Fibroblast of lung (primary cell): ENCODE data around the gene CA6. TPM values are rescaled to one million over a fixed set of nuclear protein-coding genes. Genes with fewer than 3 reads are reported as not detected.

Source experiments
- DNase-seq, 2 donors: peaks; one replicate each; pipeline versions ENCODE4 v3.0.0 to v3.0.0-alpha.2; 2010; ENCODE audit warnings: low read depth in 2 of 2
- H2AFZ ChIP-seq: 2 replicates; pipeline ENCODE4 v1.5.1; 2012; ENCODE audit warnings: low read length, control low read depth, inconsistent platforms
- H3K27ac ChIP-seq: 2 replicates; pipeline ENCODE4 v1.5.1; 2011; ENCODE audit warnings: low read length, control low read depth; ENCODE audit not compliant: insufficient read depth
- H3K27me3 ChIP-seq: 2 replicates; pipeline ENCODE4 v1.5.1; 2011; ENCODE audit warnings: mild to moderate bottlenecking, low read length; ENCODE audit not compliant: control insufficient read depth, insufficient read depth
- H3K36me3 ChIP-seq: 2 replicates; pipeline ENCODE4 v1.5.1; 2011; ENCODE audit warnings: low read length; ENCODE audit not compliant: control insufficient read depth, insufficient read depth
- H3K4me1 ChIP-seq: 2 replicates; pipeline ENCODE4 v1.5.1; 2011; ENCODE audit warnings: low read length; ENCODE audit not compliant: control insufficient read depth, insufficient read depth; ENCODE audit errors: extremely low read depth
- H3K4me2 ChIP-seq: 2 replicates; pipeline ENCODE4 v1.5.1; 2011; ENCODE audit warnings: low read length, control low read depth; ENCODE audit not compliant: insufficient read depth; ENCODE audit errors: extremely low read depth
- H3K4me3 ChIP-seq, 4 experiments: fragments of 200-600 bp in 1 of 4; sonication (generic) in 1 of 4; replicated peaks in 1 of 4; 2 replicates each; pipeline ENCODE4 v1.5.1; 2011 to 2016; ENCODE audit warnings: low read length in 4 of 4, low read depth in 3 of 4, mild to moderate bottlenecking in 3 of 4, control low read depth in 2 of 4, inconsistent platforms in 1 of 4, mixed read lengths in 1 of 4; ENCODE audit not compliant: insufficient read depth in 1 of 4; ENCODE audit errors: control extremely low read depth in 1 of 4
- H3K79me2 ChIP-seq: 2 replicates; pipeline ENCODE4 v1.5.1; 2012; ENCODE audit warnings: mild to moderate bottlenecking, low read length, inconsistent platforms; ENCODE audit not compliant: control insufficient read depth, insufficient read depth
- H3K9ac ChIP-seq: 2 replicates; pipeline ENCODE4 v1.5.1; 2011; ENCODE audit warnings: mild to moderate bottlenecking, low read length, control low read depth; ENCODE audit not compliant: insufficient read depth
- H3K9me3 ChIP-seq: 2 replicates; pipeline ENCODE4 v1.5.1; 2012; ENCODE audit warnings: low read depth, low read length; ENCODE audit not compliant: control insufficient read depth, insufficient read depth
- H4K20me1 ChIP-seq: 2 replicates; pipeline ENCODE4 v1.5.1; 2011; ENCODE audit warnings: low read length; ENCODE audit not compliant: control insufficient read depth, insufficient read depth; ENCODE audit errors: extremely low read depth
- CTCF ChIP-seq, 2 donors: IDR thresholded peaks in 1 of 2; conservative IDR thresholded peaks in 1 of 2; 1 replicate in 1 of 2; 2 replicates in 1 of 2; pipeline ENCODE4 v1.5.1; 2011 to 2012; ENCODE audit warnings: low read length in 2 of 2, control low read depth in 1 of 2, inconsistent platforms in 1 of 2, low read depth in 1 of 2, mild to moderate bottlenecking in 1 of 2
- EZH2 ChIP-seq: IDR thresholded peaks from 2 replicates; pipeline ENCODE4 v1.5.1; 2012; ENCODE audit warnings: low read length, control low read depth, mild to moderate bottlenecking; ENCODE audit errors: missing control alignments
- polyA plus RNA-seq, 2 donors: library from polyadenylated mRNA; depleted of rRNA in 1 of 2; stranded (reverse) in 1 of 2; unstranded in 1 of 2; fragments of >200 nt; gene quantifications; 2 replicates each; pipeline ENCODE4 v1.2.1, GENCODE V29; 2011 to 2012; ENCODE audit warnings: missing spikeins in 1 of 2
- total RNA-seq: library from RNA; depleted of rRNA; stranded (reverse); fragments of >200 nt; gene quantifications from 2 replicates; pipeline ENCODE4 v1.2.1, GENCODE V29; 2014

The CA6 gene
- total and polyA plus RNA-seq, 2 donors (not counting 1 experiment from before 2014, with no cell fraction given), result not detected

GRCh38 chr1:8911416-8912309 lies 34.0 kb upstream of the CA6 start:
- no peak overlapping the region for H3K4me3 ChIP-seq
- no peak overlapping the region for H2AFZ ChIP-seq
- H3K36me3 ChIP-seq, result no peaks in the 10 kb centered on the region
- H4K20me1 ChIP-seq, result no peaks in the 10 kb centered on the region
- H3K4me2 ChIP-seq, result no peak overlapping the region
- no peaks in the 10 kb centered on the region for H3K4me1 ChIP-seq
- H3K9me3 ChIP-seq, result no peaks in the 10 kb centered on the region
- H3K79me2 ChIP-seq, result no peaks in the 10 kb centered on the region
- H3K9ac ChIP-seq, result no peak overlapping the region
- TF ChIP-seq CTCF (conservative IDR thresholded peaks at IDR 0.05 in 1 of 2, IDR thresholded peaks at IDR 0.05 in 1 of 2; ENCODE audit: low read depth in 1 of 2, low read length in 2 of 2) (no peak), EZH2 (no peak)
- no peaks in the 10 kb centered on the region for H3K27me3 ChIP-seq
- no peak overlapping the region for H3K27ac ChIP-seq
- DNase-seq, result no peak

- Histone ChIP-seq H3K9me3 (no peaks in the 10 kb centered on the region), H4K20me1 (no peaks in the 10 kb centered on the region), H3K4me1 (no peaks in the 10 kb centered on the region), H3K36me3 (no peaks in the 10 kb centered on the region), H3K27ac (no peak overlapping the region), H3K4me3 (no peak overlapping the region), H2AFZ (no peak overlapping the region), H3K4me2 (no peak overlapping the region), H3K27me3 (no peaks in the 10 kb centered on the region), H3K79me2 (no peaks in the 10 kb centered on the region), H3K9ac (no peak overlapping the region)
- TF ChIP-seq EZH2 (no peak), CTCF (conservative IDR thresholded peaks at IDR 0.05 in 1 of 2, IDR thresholded peaks at IDR 0.05 in 1 of 2; ENCODE audit: low read depth in 1 of 2, low read length in 2 of 2) (no peak)
- no peak for DNase-seq
Measured at GRCh38 chr1:8913457-8913856, 32.2 kb upstream of the CA6 start.

- Histone ChIP-seq H3K27me3 (no peaks in the 10 kb centered on the region), H3K79me2 (no peaks in the 10 kb centered on the region), H2AFZ (no peak overlapping the region), H4K20me1 (no peaks in the 10 kb centered on the region), H3K36me3 (no peaks in the 10 kb centered on the region), H3K4me1 (no peaks in the 10 kb centered on the region), H3K9ac (no peak overlapping the region), H3K27ac (no peak overlapping the region), H3K4me3 (no peak overlapping the region), H3K4me2 (no peak overlapping the region), H3K9me3 (no peaks in the 10 kb centered on the region)
- DNase-seq, result no peak
- no peak for TF ChIP-seq EZH2
- no peak for TF ChIP-seq CTCF (conservative IDR thresholded peaks at IDR 0.05 in 1 of 2, IDR thresholded peaks at IDR 0.05 in 1 of 2; ENCODE audit: low read depth in 1 of 2, low read length in 2 of 2)
Measured at GRCh38 chr1:8914466-8914865, 31.2 kb upstream of the CA6 start.
